ENCODE data around the gene NSF. TPM values are rescaled to one million over a fixed set of nuclear protein-coding genes. Genes with fewer than 3 reads are reported as not detected.

The NSF gene
- total RNA-seq, 1 donor from 2014 or later: 57.0 TPM

DNA sequence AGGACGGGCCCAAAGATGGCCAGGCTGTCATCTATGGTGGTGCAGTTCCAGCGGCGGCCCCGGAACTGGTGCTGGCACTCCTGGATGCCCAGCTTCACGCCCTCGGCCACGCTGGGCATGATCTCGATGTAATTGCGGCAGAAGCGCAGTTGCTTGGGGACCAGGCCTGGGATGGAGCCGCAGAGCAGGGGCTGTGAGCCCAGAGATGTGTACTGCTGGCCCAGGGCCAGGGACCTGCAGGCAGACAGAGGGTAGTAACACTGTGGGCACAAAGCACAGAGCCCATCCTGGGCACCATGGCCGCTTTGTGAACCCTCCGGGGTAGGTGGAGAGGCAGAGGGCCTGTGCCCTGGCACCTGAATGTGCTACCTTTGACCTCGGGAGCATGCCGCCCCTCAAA is 183.2 kb downstream of the NSF start:
- Mint-ChIP-seq H3K27me3 (ENCODE audit: unreplicated experiment) (peaks cover 8% of the 10 kb centered on the region), H3K4me3 (ENCODE audit: unreplicated experiment) (no peak overlapping the region), H3K9me3 (ENCODE audit: unreplicated experiment) (peaks cover 1% of the 10 kb centered on the region), H3K4me1 (ENCODE audit: low read depth, unreplicated experiment) (peaks cover under 1% of the 10 kb centered on the region), H3K36me3 (ENCODE audit: unreplicated experiment) (no peaks in the 10 kb centered on the region), H3K27ac (ENCODE audit: unreplicated experiment) (no peak overlapping the region)
- DNase-seq: no peak
- no peak for TF ChIP-seq CTCF (IDR thresholded peaks at IDR 0.05; ENCODE audit: partially characterized antibody, unreplicated experiment)

GRCh38 chr17:46774108-46774737 is 183.8 kb downstream of the NSF start:
- Mint-ChIP-seq H3K27me3 (ENCODE audit: unreplicated experiment) (peaks cover 13% of the 10 kb centered on the region), H3K27ac (ENCODE audit: unreplicated experiment) (peak overlapping the region; percentile 8), H3K9me3 (ENCODE audit: unreplicated experiment) (peaks cover 1% of the 10 kb centered on the region), H3K4me1 (ENCODE audit: low read depth, unreplicated experiment) (peaks cover 5% of the 10 kb centered on the region), H3K36me3 (ENCODE audit: unreplicated experiment) (no peaks in the 10 kb centered on the region), H3K4me3 (ENCODE audit: unreplicated experiment) (no peak overlapping the region)
- DNase-seq: no peak
- TF ChIP-seq CTCF (IDR thresholded peaks at IDR 0.05; ENCODE audit: partially characterized antibody, unreplicated experiment): no peak

DNA sequence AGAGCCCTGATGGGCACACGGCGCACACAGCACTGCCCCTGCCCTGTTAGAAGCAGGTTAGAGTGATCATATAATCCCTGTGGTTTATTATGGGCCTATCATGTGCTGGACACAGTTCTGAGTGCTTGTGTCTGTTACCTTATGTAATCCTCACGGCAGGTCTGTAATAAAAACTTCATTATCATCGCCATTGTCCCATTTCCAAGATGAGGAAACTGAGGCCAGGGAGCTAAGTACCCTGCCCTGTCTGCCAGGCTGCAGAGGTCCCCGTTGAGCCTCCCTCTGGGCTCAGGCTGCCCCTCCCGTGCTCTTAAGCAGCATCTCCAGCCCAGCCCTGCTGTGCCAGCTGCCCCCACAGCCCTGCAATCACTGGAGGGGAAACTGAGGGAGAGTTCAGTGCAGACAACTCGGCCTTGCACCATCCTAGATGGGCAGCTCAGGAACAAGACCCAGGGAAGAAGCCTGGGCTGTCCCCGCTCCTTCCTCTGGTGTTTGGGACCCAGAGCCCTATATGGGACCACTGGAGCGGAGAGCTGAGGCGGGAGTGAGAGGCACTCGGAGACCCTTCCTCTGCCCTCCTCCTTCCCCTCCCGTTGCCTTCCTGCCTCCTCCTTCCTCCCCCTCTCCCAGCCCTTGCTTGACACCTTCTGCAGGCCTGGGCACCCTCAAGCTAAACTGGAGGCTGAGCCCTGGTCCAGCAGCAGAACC is 186.0 kb downstream of the NSF start:
- Mint-ChIP-seq H3K4me3 (ENCODE audit: unreplicated experiment) (no peak overlapping the region), H3K4me1 (ENCODE audit: low read depth, unreplicated experiment) (peaks cover 5% of the 10 kb centered on the region), H3K36me3 (ENCODE audit: unreplicated experiment) (no peaks in the 10 kb centered on the region), H3K27ac (ENCODE audit: unreplicated experiment) (no peak overlapping the region), H3K9me3 (ENCODE audit: unreplicated experiment) (peaks cover 3% of the 10 kb centered on the region), H3K27me3 (ENCODE audit: unreplicated experiment) (peaks cover 14% of the 10 kb centered on the region)
- no peak for TF ChIP-seq CTCF (IDR thresholded peaks at IDR 0.05; ENCODE audit: partially characterized antibody, unreplicated experiment)
- no peak for DNase-seq

DNA sequence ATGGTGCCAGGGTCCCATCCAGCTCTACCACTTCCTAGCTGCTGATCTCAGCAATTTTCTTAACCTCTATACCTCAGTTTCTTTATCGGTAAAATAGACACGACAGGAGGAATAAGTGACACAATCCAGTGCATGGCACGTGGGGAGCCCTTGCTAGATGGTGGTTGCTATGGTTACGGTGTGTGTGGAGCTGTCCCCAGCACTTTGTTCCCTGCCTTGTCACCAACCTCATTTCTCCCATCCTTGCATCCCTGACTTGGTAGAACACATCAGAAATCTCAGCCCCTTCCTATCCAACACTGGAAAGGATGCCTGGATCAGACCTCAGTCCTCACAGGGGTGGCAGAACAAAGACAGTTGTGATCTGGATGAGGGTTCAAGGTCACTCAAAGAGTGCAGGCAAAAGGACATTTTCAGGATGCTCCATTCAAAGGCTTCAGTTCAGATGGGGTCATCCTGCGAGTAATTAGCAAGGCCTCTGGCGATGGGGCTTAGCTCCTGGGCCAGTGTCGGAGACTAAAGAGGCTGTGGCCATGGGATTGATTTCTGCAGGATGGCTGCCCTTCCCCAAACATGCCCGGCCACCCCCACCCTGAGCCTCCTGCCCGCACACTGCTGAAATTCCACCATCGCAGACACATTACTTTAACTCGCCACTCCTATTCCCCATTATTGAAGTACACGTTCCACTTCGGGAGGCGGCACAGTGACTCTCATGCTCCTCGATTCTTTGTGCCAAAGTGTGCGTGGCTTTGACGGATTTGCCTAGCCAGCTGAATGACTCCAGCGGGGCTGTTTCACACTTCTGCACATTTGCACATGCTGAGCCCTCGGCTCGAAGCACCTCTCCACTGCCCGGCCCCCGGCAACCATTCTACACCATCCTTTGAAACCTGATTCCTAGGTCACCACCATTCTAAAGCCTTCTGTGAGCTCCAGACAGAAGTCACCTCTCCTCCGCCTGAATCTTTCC is 187.8 kb downstream of the NSF start:
- TF ChIP-seq CTCF (IDR thresholded peaks at IDR 0.05; ENCODE audit: partially characterized antibody, unreplicated experiment): no peak
- no peak for DNase-seq
- no peak overlapping the region for H3K4me3 Mint-ChIP-seq (ENCODE audit: unreplicated experiment)
- H3K27ac Mint-ChIP-seq (ENCODE audit: unreplicated experiment): peak overlapping the region; percentile 1
- peaks cover 3% of the 10 kb centered on the region for H3K9me3 Mint-ChIP-seq (ENCODE audit: unreplicated experiment)
- peaks cover 5% of the 10 kb centered on the region for H3K4me1 Mint-ChIP-seq (ENCODE audit: low read depth, unreplicated experiment)
- peaks cover 14% of the 10 kb centered on the region for H3K27me3 Mint-ChIP-seq (ENCODE audit: unreplicated experiment)
- H3K36me3 Mint-ChIP-seq (ENCODE audit: unreplicated experiment): no peaks in the 10 kb centered on the region

Measured in glutamatergic neuron (in vitro differentiated cells).